ENCODE data around the gene THAP12.

The THAP12 gene, protein sequence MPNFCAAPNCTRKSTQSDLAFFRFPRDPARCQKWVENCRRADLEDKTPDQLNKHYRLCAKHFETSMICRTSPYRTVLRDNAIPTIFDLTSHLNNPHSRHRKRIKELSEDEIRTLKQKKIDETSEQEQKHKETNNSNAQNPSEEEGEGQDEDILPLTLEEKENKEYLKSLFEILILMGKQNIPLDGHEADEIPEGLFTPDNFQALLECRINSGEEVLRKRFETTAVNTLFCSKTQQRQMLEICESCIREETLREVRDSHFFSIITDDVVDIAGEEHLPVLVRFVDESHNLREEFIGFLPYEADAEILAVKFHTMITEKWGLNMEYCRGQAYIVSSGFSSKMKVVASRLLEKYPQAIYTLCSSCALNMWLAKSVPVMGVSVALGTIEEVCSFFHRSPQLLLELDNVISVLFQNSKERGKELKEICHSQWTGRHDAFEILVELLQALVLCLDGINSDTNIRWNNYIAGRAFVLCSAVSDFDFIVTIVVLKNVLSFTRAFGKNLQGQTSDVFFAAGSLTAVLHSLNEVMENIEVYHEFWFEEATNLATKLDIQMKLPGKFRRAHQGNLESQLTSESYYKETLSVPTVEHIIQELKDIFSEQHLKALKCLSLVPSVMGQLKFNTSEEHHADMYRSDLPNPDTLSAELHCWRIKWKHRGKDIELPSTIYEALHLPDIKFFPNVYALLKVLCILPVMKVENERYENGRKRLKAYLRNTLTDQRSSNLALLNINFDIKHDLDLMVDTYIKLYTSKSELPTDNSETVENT

DNA sequence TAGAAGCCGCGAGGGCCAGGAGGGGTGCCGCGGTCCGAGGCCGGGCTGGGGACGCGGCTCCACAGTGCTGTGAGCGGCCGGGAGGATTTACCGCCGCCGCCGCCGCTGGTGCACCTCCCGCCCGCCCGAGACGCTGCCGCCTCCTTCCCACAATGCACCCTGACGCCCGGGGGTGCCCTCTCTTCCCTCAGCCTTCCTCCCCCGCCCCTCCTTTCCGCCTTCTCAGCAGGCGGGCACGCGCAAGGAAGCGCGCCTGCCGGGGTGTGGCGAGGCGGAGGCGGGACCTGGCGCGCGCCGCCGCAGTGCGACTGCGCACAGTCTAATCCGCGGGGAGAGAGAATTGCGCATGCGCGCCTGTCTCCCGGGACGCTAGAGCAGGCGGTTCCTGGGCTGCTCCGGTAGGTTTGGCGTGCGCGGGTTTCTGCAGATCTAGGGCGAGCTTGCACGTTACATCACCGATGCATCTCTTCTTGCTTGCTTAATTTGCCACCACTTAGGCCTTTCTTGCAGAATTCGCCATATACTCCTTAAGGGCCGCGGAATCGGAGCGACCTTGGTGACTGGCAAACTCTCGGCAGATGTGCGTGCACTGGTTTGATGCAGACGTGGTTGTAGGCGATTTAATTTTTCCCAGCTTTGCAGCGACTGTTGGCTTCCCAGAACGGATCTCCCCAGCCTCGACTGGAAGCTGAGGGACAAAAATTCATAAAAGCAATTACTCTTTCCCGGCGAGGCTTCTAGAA, at the start of gene THAP12, which contains the start of gene GVQW3:
Gene THAP12, minus strand, starts transcription at position 156 of the 743 bp plus-strand sequence. CDS start 296 bp downstream, outside the sequence.
Gene GVQW3, plus strand, starts transcription at position 347 of the 743 bp plus-strand sequence. CDS start 506 bp downstream, outside the sequence.
- TF ChIP-seq GATA2 (IDR thresholded peaks at IDR 0.05; ENCODE audit: low read depth, low read length): no peak
- TF ChIP-seq GATA3 (IDR thresholded peaks at IDR 0.05; ENCODE audit: low read depth, low read length): no peak

DNA sequence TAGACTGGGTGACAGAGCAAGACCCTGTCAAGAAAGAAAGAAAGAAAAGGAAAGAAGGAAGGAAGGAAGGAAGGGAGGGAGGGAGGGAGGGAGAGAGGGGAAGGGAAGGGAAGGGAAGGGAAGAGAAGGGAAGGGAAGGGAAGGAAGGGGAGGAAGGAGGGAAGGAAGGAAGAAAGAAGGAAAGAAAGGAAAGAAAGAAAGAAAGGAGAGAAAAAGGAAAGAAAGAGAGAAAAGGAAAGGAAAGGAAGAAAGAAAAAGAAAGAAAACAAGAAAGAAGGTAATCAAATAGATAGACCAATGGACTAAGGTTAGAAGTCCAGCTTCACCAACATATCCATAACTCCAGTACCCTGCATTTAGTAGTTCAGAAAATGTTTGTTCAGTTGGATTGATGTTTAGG, 45.7 kb upstream of the THAP12 start:
- no peak for TF ChIP-seq GATA2 (IDR thresholded peaks at IDR 0.05; ENCODE audit: low read depth, low read length)

DNA sequence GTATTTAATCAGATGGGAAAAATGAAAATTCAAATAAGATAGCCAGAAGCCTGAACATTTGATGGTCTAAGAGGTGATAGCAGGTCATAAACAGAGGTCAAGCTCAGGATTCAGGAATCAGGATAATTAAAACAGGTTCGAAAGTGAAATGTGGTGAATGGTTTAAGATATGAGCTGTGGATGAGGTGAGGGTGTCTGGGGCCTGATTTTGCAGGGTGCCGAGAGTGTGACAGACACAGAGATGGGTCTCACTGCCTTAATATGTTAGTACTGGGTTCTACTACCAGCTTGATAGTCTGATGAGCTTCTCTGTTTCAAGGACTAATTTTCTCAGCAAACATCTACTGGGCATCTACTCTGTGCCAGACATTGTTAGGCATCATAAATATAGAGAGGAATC, 44.0 kb upstream of the THAP12 start:
- TF ChIP-seq GATA3 (IDR thresholded peaks at IDR 0.05; ENCODE audit: low read depth, low read length) (no peak), GATA2 (IDR thresholded peaks at IDR 0.05; ENCODE audit: low read depth, low read length) (no peak)

DNA sequence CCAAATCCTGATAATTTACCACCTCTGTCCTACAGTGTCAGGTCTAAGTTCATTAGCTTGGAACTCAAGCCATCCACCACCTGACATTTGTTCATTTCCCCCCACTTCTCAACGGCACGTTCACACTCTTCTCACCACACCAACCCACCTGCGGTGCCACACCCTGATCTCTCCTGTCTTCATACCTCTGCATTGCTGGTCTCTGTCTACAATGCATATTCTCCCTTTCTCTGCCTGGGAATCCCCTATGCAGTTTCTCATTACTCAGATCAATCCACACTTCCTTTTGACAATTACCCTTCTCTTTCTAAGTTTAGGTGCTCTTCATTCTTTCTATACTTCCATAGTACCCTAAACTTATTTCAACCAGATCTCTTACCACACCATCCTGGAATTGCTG, 43.4 kb upstream of the THAP12 start:
- TF ChIP-seq GATA3 (IDR thresholded peaks at IDR 0.05; ENCODE audit: low read depth, low read length): no peak
- TF ChIP-seq GATA2 (IDR thresholded peaks at IDR 0.05; ENCODE audit: low read depth, low read length): no peak

DNA sequence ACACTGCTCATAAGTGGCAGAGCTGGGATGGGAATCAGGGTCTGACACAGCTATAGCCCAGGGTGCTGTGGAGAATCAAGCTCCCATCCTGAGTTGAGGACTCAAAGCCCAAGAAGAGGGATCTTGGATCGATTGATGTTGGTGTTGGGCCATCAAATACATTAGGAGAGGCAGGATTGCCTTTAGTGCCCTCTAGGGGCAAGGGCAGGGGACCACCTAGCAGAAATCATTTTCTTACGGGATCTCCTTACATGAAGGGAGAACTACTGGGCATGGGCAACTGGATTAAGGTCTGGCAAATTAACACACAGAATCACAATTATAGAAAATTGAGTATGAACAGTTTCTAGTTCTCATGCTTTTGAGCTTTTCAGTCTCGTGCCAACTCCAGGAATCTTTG, 39.0 kb upstream of the THAP12 start:
- no peak for TF ChIP-seq GATA2 (IDR thresholded peaks at IDR 0.05; ENCODE audit: low read depth, low read length)
- no peak for TF ChIP-seq GATA3 (IDR thresholded peaks at IDR 0.05; ENCODE audit: low read depth, low read length)

DNA sequence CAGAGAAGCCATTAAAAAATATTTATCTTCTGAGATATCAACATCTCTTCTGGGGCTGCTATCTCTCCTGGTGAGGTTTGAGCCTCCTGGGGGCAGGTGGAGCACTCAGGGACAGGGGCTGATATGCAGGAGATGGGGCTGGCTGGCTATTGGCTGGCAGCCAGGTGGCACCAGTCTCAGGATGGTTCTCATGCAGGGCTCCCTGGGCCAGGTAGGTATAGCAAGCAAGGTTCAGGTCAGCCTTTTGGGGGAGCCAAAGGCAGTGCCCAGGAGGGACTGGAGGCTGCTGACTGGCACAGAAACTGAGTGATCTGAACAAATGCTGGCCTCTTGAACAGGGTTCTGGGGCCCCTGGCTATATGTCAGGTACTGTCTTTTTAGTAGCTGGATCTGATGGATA, 34.1 kb upstream of the THAP12 start:
- TF ChIP-seq GATA2 (IDR thresholded peaks at IDR 0.05; ENCODE audit: low read depth, low read length): no peak
- no peak for TF ChIP-seq GATA3 (IDR thresholded peaks at IDR 0.05; ENCODE audit: low read depth, low read length)

DNA sequence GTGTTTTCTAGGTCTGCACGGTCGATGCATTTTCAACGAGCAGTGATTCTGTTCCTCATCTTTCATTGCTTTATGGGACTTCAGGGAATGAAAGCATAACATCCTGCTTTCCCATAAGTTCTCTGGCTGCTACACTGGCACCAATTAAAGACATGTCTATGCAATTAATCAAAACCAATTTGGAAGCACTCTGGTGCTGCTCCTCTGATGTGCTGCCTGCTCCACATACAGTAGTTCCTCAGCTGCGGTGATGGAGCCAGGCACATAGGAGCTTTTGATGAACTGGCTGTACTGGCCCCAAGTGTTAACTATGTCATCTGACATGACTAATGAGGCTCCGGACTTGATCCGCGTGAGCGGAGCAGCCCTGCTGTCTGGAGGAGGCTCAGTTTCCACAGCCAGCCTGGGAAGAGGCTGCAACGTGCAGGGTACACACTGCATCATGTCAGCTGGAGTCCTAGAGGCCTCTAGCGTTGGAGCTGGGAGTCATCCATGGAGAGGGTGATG, 30.0 kb upstream of the THAP12 start:
- no peak for TF ChIP-seq GATA3 (IDR thresholded peaks at IDR 0.05; ENCODE audit: low read depth, low read length)
- TF ChIP-seq GATA2 (IDR thresholded peaks at IDR 0.05; ENCODE audit: low read depth, low read length): no peak

DNA sequence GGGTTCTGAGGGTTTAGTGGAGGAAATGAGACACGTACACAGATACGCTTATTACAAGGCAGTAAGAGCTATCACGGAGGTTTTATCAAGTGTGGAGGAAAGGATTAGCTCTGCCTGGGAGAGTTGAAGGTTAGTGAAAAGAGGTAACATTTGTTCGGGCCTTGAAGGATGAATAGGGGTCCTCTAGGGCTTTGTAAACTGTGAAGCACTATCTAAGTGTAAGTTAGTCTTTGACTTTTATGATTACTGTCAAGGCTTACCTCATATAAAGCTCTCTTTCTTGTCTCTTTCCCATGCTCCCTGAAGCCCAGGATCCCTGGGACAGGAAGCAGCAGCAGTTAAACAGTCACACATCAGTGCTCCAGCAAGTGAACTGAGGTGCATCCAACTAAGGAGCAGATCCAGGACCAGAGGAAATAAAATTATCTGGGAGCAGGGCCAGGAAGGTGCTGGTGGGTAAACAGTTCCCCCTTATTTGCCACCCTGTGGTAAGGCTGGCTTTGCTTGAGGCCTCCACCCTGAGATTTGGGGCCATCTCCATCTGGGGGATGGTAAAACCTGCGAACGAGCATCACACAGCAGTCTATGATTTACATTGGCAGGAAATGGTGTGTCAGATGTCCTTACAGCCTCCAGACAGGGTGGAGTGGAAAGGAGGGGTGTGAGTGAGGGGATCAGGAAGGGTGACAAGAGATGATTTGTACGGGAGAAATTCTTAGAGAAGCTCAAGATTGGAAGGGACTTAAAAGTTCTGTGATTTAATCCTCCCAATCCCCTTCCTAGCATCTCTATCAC, 27.4 kb upstream of the THAP12 start:
- TF ChIP-seq GATA2 (IDR thresholded peaks at IDR 0.05; ENCODE audit: low read depth, low read length) (no peak), GATA3 (IDR thresholded peaks at IDR 0.05; ENCODE audit: low read depth, low read length) (no peak)

DNA sequence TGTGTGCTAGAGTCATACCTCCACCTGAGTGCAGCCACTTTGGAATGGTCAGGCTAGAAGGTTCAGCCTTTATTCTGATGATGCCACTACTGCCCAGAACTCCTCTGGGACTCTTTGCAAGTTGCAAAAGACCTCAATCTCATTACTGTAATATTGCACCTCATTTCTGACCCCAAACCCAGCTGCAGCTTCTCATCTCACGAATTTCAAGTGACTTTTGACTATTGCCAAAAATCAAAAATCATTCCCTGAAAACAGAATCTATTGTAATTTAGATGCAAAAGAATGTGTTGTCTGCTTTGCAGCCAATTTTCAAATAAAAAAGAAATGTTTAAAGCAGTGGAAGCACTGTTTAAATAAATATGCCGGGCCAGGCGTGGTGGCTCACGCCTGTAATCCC, 25.4 kb upstream of the THAP12 start:
- TF ChIP-seq GATA3 (IDR thresholded peaks at IDR 0.05; ENCODE audit: low read depth, low read length) (no peak), GATA2 (IDR thresholded peaks at IDR 0.05; ENCODE audit: low read depth, low read length) (no peak)

DNA sequence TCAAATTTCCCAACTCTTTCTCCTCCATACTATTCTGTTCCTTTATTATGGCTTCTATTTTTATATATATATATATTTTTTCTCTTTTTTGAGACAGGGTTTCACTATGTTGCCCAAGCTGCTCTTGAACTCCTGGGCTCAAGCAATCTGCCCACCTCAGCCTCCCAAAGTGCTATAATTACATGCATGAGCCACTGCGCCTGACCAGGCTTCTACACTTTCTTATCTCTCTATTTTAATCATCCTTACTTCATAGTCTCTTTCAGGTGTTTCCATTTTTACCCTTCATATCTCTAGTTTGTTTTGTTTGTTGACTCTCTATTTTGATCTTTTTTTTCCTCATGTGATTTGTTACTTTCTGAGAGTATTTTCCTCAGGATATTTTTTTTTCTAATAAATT, 20.0 kb upstream of the THAP12 start:
- TF ChIP-seq GATA2 (IDR thresholded peaks at IDR 0.05; ENCODE audit: low read depth, low read length): no peak
- TF ChIP-seq GATA3 (IDR thresholded peaks at IDR 0.05; ENCODE audit: low read depth, low read length): no peak

DNA sequence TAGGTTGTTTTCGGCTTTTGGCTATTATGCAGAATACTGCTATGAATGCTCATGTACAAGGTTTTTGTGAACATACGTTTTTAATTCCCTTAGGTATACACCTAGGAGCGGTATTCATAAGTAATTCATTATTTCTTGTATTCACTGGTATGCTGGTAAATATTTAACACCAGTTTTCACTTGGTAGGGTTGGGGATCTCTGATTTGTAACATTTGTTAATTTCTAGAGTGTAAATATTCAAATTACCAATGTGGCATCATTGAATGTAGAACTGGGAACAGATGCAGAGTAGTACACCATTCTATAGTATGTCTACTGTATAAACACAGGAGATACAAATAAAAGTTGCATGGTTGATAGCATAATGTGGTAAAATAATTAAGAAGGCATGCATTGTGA, 16.5 kb upstream of the THAP12 start:
- TF ChIP-seq GATA3 (IDR thresholded peaks at IDR 0.05; ENCODE audit: low read depth, low read length) (no peak), GATA2 (IDR thresholded peaks at IDR 0.05; ENCODE audit: low read depth, low read length) (no peak)

DNA sequence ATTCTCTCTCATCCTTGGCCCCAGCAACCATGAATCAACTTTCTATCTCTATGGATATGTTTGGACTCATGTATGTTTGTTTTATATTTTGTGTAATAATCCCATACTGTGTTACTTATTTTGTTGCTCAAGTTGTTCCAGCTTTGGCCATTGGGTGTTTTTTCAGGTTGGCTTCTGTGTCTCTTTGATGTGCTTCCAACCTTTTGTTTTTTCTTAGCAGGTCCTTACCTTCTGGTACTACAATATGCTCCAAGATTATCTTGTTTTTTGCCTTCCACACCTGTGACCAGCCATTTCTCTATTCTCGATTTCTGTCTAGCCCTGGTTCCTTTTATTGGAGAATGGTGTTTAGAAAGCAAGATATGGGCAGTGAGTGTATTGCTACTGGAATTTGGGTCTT, 14.4 kb upstream of the THAP12 start:
- TF ChIP-seq GATA3 (IDR thresholded peaks at IDR 0.05; ENCODE audit: low read depth, low read length): no peak
- no peak for TF ChIP-seq GATA2 (IDR thresholded peaks at IDR 0.05; ENCODE audit: low read depth, low read length)

DNA sequence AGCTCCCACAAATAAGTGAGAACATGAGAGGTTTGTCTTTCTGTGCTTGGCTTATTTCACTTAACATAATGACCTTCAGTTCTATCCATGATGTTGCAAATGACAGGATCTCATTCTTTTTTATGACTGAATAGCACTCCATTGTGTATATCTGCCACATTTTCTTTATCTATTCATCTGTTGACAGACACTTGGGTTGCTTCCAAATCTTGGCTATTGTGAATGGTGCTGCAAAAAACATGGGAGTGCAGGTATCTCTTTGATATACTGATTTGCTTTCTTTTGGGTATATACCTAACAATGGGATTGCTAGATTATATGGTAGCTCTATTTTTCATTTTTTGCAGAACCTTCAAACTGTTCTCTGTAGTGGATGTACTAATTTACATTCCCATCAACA, 13.5 kb upstream of the THAP12 start:
- no peak for TF ChIP-seq GATA3 (IDR thresholded peaks at IDR 0.05; ENCODE audit: low read depth, low read length)
- TF ChIP-seq GATA2 (IDR thresholded peaks at IDR 0.05; ENCODE audit: low read depth, low read length): no peak

All from SH-SY5Y (cell line).